Hepatocyte (in vitro differentiated cells): ENCODE results near the gene CATSPERE.

ENCODE experiments used
- EZH2 ChIP-seq: fragments of 200-600 bp; sonication (generic); IDR thresholded peaks from 2 replicates; pipeline ENCODE4 v1.6.1; 2016; ENCODE audit warnings: antibody characterized with exemption, mild to moderate bottlenecking, borderline replicate concordance
- EZH2phosphoT487 ChIP-seq: fragments of 200-600 bp; sonication (generic); IDR thresholded peaks from one replicate; pipeline ENCODE4 v1.6.1; 2018; ENCODE audit warnings: antibody characterized with exemption, mild to moderate bottlenecking, low read depth, moderate library complexity; ENCODE audit not compliant: unreplicated experiment, severe bottlenecking
- TF ChIP-seq, protein P1 (sequence below): fragments of 200-600 bp; sonication (generic); IDR thresholded peaks from 2 replicates; pipeline ENCODE4 v1.5.1; 2016; ENCODE audit warnings: antibody characterized with exemption, mild to moderate bottlenecking; ENCODE audit not compliant: poor library complexity

DNA sequence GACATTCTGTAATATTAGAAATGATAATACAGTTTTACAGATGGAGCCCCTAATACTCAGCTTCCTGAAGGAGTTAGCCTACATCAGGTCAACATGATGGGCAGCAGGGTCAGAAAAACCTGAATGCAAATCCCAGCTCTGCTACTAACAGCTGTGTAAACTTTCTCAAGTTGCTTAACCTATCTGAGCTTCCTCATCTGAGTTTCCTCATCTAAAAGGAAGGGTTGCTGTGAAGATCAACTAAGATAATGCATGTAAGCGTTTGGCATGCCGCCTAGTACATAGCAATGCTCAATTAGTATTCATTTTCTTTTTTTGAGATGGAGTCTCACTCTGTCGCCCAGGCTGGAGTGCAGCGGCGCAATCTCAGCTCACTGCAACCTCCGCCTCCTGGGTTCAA, 173.5 kb downstream of the CATSPERE start:
- TF ChIP-seq, protein P1, sequence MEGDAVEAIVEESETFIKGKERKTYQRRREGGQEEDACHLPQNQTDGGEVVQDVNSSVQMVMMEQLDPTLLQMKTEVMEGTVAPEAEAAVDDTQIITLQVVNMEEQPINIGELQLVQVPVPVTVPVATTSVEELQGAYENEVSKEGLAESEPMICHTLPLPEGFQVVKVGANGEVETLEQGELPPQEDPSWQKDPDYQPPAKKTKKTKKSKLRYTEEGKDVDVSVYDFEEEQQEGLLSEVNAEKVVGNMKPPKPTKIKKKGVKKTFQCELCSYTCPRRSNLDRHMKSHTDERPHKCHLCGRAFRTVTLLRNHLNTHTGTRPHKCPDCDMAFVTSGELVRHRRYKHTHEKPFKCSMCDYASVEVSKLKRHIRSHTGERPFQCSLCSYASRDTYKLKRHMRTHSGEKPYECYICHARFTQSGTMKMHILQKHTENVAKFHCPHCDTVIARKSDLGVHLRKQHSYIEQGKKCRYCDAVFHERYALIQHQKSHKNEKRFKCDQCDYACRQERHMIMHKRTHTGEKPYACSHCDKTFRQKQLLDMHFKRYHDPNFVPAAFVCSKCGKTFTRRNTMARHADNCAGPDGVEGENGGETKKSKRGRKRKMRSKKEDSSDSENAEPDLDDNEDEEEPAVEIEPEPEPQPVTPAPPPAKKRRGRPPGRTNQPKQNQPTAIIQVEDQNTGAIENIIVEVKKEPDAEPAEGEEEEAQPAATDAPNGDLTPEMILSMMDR: no peak
- TF ChIP-seq EZH2phosphoT487 (no peak), EZH2 (no peak)
